RWPE2 (cell line): ENCODE data around the gene ZNF775.

Experiments used
- ATAC-seq: fragments of 200-7000 bp; cut with Tn5 transposase; 3 replicates; pipeline ENCODE4 v1.9.1; 2021; ENCODE audit warnings: low read depth
- DNase-seq: peaks from one replicate; pipeline ENCODE4 v3.0.0-alpha.2; 2020; ENCODE audit warnings: low spot score
- H3K27ac ChIP-seq: fragments of 450-650 bp; 2 replicates; pipeline ENCODE4 v1.5.1; 2017; ENCODE audit warnings: mild to moderate bottlenecking; ENCODE audit not compliant: poor library complexity, severe bottlenecking
- H3K27me3 ChIP-seq: fragments of 250-450 bp; sonication (Bioruptor Pico); 2 replicates; pipeline ENCODE4 v1.5.1; 2021; ENCODE audit warnings: mild to moderate bottlenecking, moderate library complexity; ENCODE audit not compliant: insufficient read depth, poor library complexity, severe bottlenecking
- H3K36me3 ChIP-seq: fragments of 250-450 bp; sonication (Bioruptor Pico); 2 replicates; pipeline ENCODE4 v1.5.1; 2020; ENCODE audit warnings: low read depth, mild to moderate bottlenecking, moderate library complexity
- H3K4me1 ChIP-seq: fragments of 250-450 bp; sonication (Bioruptor Pico); 2 replicates; pipeline ENCODE4 v1.5.1; 2021; ENCODE audit warnings: mild to moderate bottlenecking, moderate library complexity; ENCODE audit not compliant: insufficient read depth, poor library complexity, severe bottlenecking
- H3K4me3 ChIP-seq: fragments of 250-450 bp; sonication (Bioruptor Pico); 2 replicates; pipeline ENCODE4 v1.5.1; 2021; ENCODE audit warnings: mild to moderate bottlenecking, moderate library complexity; ENCODE audit not compliant: severe bottlenecking
- H3K9me3 ChIP-seq: fragments of 250-450 bp; sonication (Bioruptor Pico); 2 replicates; pipeline ENCODE4 v1.5.1; 2021; ENCODE audit warnings: mild to moderate bottlenecking, moderate library complexity; ENCODE audit not compliant: severe bottlenecking
- TF ChIP-seq, protein P1 (sequence below): fragments of 450-650 bp; IDR thresholded peaks from one replicate; pipeline ENCODE4 v1.5.1; 2017; ENCODE audit warnings: mild to moderate bottlenecking, moderate library complexity; ENCODE audit not compliant: poor library complexity, severe bottlenecking

The ZNF775 gene

DNA sequence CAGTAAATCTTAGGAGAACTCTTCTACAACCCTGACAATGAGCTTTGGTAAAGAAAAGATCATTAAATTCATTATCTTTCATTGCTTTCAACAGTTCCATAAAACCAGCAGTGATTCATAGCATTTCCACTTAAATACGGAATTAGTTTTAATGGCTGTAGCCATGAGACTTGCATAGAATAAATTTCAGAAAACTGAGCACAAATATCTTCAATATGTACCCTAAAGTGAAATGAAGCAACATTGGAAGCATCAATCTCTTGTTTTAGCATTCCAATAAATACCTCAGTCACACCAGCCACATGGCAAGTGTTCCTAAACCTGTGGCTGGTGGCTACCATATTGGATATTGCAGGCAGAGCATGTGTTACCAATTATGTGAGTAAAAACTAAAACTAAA is 34.1 kb upstream of the ZNF775 start:
- peaks cover 32% of the 10 kb centered on the region for H3K27me3 ChIP-seq
- peaks cover 11% of the 10 kb centered on the region for H3K9me3 ChIP-seq
- H3K4me1 ChIP-seq, result no peaks in the 10 kb centered on the region
- TF ChIP-seq, protein P1, sequence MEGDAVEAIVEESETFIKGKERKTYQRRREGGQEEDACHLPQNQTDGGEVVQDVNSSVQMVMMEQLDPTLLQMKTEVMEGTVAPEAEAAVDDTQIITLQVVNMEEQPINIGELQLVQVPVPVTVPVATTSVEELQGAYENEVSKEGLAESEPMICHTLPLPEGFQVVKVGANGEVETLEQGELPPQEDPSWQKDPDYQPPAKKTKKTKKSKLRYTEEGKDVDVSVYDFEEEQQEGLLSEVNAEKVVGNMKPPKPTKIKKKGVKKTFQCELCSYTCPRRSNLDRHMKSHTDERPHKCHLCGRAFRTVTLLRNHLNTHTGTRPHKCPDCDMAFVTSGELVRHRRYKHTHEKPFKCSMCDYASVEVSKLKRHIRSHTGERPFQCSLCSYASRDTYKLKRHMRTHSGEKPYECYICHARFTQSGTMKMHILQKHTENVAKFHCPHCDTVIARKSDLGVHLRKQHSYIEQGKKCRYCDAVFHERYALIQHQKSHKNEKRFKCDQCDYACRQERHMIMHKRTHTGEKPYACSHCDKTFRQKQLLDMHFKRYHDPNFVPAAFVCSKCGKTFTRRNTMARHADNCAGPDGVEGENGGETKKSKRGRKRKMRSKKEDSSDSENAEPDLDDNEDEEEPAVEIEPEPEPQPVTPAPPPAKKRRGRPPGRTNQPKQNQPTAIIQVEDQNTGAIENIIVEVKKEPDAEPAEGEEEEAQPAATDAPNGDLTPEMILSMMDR, result no peak
- no peak overlapping the region for H3K4me3 ChIP-seq
- no peaks in the 10 kb centered on the region for H3K36me3 ChIP-seq
- DNase-seq (no peak), ATAC-seq (no peak)
- H3K27ac ChIP-seq, result no peak overlapping the region

DNA sequence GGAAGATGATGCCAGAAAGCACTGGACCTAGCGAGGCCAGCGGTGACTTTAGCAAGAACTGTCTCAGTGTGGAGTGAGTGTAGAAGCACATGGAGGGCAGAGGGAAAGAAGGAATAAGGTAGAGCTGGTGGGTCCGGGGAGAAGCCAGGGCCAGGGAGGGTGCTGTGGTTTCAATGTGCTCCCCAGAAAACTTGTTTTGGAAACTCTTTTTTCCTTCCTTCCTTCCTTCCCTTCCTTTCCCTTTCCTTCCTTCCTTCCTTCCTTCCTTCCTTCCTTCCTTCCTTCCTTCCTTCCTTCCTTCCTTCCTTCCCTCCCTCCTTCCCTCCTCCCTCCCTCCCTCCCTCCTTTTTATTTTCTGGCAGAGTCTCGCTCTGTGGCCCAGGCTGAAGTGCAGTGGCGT is 32.2 kb upstream of the ZNF775 start:
- DNase-seq (no peak), ATAC-seq (no peak)
- Histone ChIP-seq H3K27me3 (peaks cover 16% of the 10 kb centered on the region), H3K4me3 (no peak overlapping the region), H3K4me1 (no peaks in the 10 kb centered on the region), H3K9me3 (peaks cover 11% of the 10 kb centered on the region), H3K27ac (no peak overlapping the region), H3K36me3 (no peaks in the 10 kb centered on the region)
- TF ChIP-seq, protein P1, result no peak

DNA sequence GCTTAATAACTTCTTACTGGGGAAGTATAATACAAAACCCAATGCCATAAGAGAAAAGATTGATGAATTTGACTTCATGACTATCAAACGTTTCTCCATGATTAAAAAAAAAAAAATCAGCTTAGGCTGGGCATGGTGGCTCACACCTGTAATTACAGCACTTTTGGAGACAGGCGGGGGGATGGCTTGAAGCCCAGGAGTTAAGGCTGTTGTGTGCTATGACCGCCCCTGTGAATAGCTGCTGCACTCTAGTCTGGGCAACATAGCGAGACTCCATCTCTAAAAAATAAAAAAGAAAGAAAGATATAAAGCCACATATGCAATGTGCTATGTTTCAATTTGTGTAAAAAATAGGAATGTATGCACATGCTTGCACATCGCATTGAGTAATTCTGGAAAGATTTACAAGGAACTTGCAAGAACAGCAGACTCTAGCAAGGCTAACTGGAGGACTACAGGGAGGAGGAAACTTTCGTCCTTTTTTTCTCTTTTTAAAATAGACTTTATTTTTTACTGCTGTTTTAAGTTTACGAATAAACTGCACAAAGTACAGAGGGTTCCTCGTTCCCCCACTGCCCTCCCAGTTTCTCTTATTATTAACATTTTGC is 27.4 kb upstream of the ZNF775 start:
- Histone ChIP-seq H3K4me3 (no peak overlapping the region), H3K27ac (no peak overlapping the region), H3K4me1 (no peaks in the 10 kb centered on the region), H3K36me3 (no peaks in the 10 kb centered on the region), H3K27me3 (no peaks in the 10 kb centered on the region), H3K9me3 (no peaks in the 10 kb centered on the region)
- TF ChIP-seq, protein P1, result no peak
- no peak for ATAC-seq
- DNase-seq, result no peak

DNA sequence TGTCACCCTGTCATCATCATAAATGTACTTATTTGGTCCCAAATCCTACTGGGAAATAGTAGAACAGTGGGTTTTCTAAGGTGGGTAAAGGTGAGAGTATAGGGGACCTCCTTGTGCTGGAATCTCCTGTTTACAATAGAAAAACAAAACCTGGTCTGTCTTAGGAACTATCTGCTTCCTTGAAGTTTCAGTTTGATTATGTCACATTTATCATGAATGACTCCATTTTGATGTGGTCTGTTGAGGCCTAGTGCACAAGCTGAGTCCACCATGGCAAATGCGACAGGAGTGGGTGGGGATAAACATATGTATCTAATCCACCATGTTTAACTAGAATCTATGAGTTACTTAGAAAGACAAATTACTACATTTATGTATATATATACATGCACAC is 23.5 kb upstream of the ZNF775 start:
- Histone ChIP-seq H3K27me3 (no peaks in the 10 kb centered on the region), H3K36me3 (no peaks in the 10 kb centered on the region), H3K9me3 (no peaks in the 10 kb centered on the region), H3K27ac (no peak overlapping the region), H3K4me3 (no peak overlapping the region), H3K4me1 (no peaks in the 10 kb centered on the region)
- no peak for DNase-seq
- no peak for ATAC-seq
- TF ChIP-seq, protein P1, result no peak

DNA sequence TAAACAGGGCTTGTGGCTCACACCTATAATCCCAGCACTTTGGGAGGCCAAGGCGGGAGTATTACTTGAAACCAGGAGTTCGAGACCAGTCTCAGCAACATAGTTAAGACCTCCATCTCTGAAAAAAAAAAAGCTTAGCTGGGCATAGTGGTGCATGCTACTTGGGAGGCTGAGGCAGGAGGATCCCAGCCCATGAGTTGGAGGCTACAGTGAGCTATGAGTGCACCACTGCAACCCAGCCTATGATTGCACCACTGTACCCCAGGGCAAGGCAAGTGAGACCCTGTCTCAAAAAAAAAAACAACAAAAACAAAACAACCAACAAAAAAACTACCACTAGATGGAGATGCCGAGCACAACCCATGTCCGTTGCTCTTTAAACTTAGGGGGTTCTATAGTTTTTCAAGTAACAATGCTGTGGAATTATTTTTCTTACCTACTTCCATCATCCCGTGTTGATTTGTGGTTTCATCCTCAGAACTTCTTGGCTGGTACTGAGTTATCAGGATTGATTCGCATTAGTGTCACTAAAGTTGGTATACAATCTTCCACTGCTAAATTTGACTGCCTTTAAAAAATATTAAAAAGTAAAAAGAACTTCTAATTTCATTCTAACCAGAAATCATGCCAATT is 22.7 kb upstream of the ZNF775 start:
- Histone ChIP-seq H3K4me3 (no peak overlapping the region), H3K27me3 (no peaks in the 10 kb centered on the region), H3K4me1 (no peaks in the 10 kb centered on the region), H3K9me3 (no peaks in the 10 kb centered on the region), H3K36me3 (no peaks in the 10 kb centered on the region), H3K27ac (no peak overlapping the region)
- TF ChIP-seq, protein P1, result peak; percentile 82
- ATAC-seq (no peak), DNase-seq (no peak)
